ENCODE data around the gene LAMC3.

Gene LAMC3

GRCh38 chr9:131129183-131129582 is 120.2 kb downstream of the LAMC3 start:
- DNase-seq: no peak

GRCh38 chr9:131138676-131139075 is 129.7 kb downstream of the LAMC3 start:
- DNase-seq: no peak

- DNase-seq: no peak
Observed at GRCh38 chr9:131140112-131140511, 131.1 kb downstream of the LAMC3 start.

GRCh38 chr9:131140550-131140949 is 131.6 kb downstream of the LAMC3 start:
- no peak for DNase-seq

- DNase-seq: no peak
Observed at GRCh38 chr9:131142160-131142559, 133.2 kb downstream of the LAMC3 start.

Data from KG1 (cell line).